Stimulated activated CD8-positive, alpha-beta memory T cell treated with anti-CD3 and anti-CD28 coated beads, Interleukin-4, amount 100 ng/mL, for 4 hours (primary cell): Measurements from ENCODE around the gene WSCD2.

Experiments used
- DNase-seq, 2 donors: peaks; one replicate each; pipeline ENCODE4 v3.0.0-alpha.2; 2020; ENCODE audit warnings: low read depth in 2 of 2, low spot score in 1 of 2

WSCD2 gene

DNA sequence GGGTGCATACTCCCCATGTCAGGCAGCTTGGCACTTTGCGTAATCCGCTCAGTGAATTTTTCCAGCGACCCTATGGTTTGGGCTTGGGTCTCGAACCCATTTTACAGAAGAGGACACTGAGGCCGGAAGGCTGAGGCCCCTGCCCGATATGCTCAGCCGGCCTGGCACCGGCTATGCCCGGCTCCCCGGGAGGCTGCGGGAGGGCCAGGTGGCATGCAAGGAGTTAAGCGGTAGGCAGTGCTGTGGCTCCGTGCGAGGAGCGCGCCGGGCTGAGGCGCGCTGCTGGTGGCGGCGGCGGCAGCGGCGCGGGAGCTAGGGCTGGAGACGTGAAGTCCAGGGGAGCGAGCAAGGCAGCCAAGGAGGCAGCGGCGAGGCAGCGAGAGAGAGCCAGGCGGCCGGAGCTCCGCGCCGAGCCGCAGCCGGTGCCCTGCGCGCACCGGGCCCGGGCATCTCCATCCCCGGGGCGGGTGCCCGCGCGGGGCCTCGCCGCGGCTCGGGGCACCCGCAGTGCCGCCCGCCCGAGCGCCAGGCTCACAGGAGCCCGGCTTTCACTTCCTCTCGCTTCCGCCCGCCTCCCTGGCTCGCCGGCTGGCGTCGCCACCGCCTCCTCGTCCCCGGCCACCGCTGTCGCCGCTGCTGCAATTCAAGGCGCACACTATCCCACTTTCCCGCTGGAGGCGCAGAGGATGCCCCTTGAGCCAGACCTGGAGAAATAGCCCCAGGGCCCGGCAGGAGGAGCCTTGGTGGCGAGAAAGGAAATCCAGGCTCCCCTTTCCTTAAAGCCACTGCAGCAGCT is at the start of gene WSCD2:
Gene WSCD2 (plus strand): TSS at position 272 of the 796 bp plus-strand sequence. CDS start 66,545 bp downstream, outside the sequence.
- no peak for DNase-seq

DNA sequence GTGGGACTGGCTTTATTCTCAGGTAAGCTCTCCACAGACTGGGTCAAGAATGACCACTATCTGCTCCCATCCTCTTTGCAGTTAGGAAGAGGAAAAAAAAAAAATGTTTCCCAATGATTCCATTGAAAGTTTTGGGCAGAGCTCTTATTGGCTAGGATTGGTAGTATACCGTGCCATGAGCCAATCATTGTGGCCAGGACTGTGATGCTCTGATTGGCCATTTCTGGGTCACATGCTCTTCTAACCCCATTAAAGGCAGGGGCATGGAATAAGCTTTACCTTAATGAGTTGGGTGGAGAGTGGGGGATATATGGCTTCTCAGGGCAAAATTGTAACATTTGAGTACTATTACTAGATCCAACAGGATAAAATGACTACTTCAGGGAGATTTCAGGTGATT is 49.4 kb upstream of the WSCD2 start:
- DNase-seq = no peak

DNA sequence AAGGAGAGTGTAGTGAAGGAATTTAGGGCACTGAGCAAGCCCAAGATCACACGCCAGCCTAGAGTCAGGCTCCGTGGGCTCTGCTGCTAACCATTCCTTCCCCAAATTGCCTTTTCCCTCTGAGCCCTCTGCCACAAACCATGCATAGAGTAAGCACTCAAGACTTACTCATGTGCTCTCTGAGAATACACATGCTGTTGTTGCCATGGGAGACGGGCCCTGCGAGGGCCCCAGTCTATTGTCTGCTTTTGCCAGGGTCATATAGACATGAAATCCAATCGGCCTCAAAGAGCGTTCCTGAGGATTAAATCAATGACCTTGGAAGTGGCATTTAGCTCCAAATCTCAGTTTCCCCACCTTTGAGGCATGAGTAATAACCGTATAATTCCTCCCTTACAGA is 48.7 kb upstream of the WSCD2 start:
- no peak for DNase-seq

DNA sequence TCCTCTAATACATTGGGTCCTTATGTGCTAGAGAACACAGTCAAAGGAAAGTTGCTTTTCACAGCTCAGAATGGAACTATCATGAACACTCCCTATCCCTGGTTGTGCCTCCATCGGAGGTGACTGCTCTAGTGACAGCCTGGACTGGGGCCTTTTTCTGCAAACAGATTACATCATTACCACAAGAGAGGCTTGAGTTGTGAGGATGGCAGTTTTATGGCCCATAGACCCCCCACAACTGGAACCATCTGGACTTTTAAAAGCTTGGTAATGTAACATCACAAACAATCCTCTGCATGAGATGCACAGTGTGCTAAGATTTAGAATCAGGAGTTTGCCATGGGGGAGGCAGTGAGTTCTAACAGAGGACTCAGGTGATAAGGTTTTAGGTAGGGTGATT is 46.6 kb upstream of the WSCD2 start:
- DNase-seq = no peak

DNA sequence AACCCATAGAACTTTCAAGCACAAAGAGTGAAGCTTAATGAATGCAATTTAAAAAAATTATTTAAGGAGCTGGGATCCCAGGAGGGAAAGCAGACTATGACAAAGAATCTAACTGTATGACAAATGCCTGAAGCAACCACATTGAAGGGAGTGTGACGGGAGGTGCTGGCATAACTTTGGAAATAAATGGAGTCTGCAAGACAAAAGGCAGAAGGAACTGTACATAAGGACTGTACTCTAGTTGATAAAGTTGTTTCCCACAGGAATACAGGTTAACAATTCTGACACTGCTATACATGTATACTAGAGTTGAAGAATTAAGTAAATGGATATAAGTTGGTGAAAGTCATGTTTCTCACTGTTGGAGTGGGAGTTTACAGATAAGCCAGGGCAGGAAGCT is 41.2 kb upstream of the WSCD2 start:
- no peak for DNase-seq

DNA sequence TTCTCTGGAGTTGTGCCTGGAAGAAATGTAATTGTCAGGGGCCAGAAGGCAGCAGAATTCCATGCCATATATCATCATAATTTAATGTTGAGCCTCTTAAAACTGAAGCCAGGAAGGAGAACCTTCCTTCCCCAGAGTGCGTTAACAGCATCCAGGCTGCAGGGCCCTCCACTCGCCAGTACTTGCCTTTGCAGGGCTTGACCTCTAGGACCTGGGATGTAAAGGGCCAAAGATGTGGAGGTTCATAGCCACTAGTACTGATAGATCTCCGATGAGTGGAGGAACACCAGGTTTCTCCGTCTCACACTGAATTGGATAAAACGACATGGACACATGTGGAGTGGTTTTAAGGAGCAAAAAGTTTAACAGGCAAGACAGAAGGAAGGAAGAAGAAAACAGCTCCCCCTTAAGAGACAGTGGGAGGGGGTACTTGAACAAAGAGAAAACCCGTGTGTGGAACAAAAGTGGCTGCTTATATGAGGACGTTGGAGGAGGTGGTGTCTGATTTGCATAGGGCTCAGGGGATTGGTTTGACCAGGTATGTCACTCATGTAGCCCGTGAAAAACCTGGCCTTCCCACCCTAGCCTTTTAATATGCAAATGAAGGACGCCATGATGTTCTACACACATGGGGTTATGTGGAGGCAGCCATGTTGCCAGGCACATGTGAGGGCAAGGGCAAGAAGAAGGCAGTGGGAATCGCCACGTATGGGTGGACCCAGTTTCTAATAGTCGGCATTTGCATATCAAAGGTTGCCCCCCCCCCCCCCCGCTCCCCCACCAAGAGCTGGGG is 38.8 kb upstream of the WSCD2 start:
- DNase-seq = no peak

DNA sequence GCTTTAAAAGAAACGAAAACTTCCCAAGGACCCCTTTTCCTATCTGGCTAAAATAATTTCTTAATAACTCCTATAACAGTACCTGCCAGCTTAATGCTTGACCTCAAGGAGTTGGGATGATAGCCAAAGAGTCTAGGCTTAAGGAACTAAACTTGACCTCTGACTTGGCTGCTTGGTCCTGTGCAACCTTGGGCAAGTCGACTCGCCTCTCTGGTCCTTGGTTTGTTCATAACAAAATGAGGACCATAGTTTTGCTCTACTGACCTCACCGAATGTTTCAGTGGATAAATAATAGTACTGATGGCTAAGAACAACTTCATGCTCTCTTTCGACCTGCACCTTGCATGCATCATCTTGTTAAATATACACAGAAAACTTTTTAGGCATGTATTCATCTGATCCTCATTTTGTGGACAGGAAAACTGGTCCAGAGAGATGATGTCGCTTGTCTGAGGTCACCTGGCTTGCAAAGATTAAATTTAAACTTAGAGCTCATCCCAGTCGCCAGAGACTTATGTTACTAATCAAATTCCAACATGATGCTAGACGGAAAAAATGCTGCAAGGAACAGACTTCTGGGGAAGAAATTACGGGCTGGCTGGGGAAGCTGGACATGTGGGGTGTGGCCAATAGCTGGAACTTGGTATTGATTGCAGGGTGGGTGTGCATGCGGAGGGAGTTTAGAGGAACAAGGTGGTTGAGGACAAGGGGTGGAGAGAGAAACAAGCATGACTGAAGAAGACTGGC is 38.0 kb upstream of the WSCD2 start:
- no peak for DNase-seq

DNA sequence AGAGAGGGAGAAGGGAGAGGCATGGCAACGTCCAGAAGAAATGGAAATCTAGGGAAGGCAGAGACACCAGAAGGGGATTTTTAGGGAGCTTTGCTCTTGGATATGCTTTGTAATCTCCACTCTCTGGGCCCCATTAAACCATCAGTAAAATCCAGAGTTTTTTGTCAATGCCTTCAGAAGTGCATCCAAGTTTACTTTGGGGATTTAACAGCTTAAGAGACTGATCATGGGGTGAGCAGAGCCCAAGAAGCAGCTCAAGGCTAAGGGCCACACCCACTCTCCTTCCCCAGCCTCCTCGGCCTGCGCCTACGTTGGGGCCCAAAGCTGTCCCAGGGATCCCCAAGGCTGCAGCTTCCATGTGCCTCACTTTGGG is 37.4 kb upstream of the WSCD2 start:
- no peak for DNase-seq

DNA sequence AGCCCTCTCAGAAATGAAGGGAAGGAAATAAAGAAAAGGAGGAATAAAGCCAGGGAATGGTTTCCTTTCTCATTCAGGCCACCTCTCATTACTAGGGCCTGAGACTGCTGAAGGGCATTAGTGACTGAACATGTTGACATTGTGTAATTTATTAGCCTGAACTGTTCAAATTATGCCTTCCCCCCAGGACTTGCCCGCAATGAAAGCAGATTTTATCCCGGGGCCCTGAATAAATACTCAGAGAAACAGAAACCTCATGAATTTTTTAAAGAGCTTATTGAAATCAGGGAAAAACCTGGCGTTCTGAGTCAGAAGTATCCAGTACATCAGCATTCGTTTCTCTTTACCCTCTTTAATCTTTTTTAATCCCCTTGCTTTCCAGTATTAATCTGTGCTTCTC is 35.9 kb upstream of the WSCD2 start:
- no peak for DNase-seq

DNA sequence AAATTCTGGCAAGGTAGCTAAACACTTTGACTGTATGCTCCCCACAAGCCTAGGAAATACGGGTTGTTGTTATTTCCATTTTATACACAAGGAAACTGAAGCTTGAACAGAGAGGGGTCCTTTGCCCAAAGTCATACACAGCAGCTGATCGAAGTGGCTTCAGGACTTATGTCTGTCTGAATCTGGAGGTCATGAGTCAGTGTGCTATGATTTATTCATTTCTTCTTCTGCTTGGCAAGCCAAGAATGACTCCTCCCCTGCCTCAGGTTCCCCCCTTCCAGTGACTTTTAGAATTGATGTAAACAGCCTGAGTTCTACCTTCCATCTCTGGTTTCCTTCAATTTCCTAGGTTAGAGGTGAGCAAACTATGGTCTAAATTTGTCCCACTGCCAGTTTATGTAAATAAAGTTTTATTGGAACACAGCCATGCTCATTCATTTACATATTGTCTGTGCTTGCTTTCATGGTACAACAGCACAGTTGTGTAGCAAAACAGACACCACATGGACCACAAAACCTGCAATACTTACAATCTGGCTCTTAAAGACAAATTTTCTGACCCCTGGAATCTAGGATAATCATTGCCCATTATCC is 34.9 kb upstream of the WSCD2 start:
- DNase-seq = no peak

DNA sequence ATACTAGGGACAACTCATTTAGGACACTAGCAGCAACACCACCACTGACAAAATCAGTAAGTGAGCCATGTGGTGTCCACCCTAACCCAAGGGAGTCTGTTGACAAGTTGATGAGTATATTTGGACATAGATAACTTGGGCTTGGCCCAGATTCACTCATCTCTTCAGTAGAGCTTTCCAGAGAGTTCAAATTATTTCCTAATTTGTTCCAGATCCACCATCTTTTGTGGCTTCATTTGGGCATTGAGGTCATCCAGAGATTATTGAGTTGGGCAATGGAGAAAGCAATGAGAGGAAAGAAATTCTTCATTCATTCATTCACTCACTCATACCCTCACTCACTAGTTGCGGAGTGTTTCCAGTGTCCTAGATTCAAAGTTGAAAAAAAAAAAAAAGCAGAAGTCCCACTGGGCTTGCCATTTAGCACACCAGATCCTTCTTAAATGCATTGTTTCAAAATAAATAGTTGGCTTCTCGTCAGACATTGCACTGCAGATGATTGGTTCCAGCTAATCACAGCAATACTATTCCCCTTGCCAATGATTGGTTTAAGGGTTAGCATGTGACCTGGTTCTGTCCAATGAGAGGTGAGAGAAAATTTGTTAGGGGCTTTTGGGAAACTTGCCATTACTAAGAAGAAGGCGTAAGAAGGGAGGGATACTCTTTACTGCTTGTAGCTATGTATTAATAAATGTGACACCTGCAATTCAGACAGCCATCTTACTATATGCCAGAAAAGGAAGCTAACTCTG is 31.8 kb upstream of the WSCD2 start:
- DNase-seq = no peak

DNA sequence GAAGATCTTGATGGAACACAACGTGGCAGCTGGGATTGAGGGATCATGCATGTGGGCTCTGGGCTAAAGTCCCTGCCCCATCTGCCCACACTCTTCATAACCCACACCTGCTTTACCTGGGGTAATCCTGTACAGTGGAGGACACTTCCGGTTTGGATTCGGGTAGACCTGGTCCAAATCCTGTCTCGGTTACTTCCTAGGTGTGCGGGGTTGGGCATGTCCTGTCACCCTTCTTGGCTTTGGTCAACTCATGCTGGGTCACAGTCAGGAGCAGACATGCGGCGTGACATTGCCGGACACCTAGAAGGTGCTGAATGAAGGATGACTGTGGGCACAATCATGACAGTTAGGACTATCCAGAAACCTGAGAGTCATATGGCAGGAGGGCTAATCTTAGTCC is 30.7 kb upstream of the WSCD2 start:
- no peak for DNase-seq

DNA sequence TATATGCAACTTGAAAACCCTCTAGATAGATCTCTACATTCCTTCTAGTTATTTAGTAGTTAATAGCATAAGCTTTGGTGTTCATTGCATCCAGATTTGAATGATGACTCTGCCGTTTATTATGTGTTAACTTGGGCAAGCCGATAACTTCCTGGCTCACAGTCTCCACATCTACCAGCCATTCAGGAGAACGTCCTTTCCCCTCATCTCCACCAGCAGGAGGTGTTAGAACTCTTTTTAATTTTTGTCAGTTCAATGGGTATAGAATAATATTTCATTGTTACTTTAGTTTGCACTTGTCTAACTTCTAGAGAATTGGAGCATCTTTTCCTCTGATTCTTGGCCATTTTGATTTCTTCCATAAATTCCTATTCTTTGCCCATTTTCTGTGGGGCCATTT is 30.0 kb upstream of the WSCD2 start:
- no peak for DNase-seq

DNA sequence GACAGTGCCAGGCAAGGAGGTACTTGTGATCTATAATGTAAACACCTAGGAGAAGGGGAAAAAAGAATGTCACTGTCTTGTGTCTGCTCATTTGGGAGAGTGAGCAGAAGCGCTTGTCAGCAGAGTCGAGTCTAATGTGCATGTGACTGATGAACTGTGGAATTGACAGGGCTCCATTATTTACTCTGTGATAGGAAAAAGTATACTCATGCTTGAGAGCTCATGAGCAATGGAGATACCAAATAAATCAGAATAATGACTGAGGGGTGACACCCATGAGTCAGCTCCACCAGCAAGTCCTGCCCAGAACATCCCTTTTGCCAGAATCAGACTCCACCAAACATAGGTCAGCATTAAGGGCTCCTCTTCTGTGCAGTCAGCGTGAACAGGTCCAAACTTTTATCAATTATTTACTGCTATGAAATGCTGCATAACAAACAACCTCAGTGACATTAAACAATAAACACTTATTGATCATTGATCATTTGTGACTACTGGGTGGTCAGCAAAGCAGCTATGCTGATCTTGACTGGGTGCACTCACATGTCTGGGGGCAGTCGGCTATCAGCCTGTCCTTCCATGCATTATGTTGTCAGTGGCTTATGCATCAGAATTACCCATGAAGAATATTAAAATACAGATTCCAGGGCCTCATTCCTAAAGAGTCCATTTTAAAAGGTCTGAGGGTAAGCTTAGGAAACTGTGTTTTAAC is 29.2 kb upstream of the WSCD2 start:
- no peak for DNase-seq

DNA sequence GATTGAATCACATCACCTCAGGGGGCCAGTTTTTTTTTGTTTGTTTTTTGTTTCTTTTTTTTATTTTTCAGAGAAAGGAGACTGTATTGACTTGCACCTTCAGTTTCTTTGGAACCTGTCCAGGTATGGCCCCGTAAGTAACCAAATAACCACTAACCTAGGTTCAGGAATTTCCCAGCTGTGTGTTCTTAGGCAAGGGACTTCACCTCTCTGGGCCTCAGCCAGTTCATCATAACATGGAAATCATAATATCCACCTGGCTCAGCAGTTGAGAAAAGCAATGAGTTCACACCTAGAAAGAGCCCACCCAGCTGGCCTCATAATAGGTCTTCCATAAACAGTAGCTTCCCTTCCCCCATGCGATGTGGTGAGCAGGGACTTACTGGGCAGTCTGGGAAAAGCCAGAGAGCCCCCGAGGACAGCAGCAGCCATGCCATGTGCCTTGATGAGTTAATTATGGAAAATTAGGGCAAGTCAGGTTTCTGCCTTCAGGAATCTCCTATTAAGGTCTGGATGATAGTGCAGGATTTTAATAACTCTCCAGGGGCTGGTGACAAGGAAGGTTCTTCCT is 27.4 kb upstream of the WSCD2 start:
- DNase-seq = no peak

DNA sequence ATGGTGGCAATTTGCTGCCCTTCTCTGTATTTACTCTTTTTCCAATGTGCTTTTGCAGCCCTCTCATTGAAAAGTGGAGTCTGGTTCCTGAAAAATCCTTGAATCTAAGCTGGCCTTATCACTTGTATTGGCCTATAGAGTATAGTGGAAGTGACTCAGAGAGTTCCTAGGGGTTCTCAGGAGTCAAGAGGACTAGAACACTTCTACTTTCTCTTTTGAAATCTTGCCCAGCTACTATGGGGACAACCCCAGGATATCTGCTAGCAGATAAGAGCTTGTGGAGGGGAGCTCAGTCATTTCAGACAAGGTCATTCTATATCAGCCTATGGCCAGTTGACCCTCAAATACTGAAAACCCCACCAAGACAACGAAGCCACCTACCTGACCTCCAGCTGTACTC is 26.7 kb upstream of the WSCD2 start:
- DNase-seq = no peak

DNA sequence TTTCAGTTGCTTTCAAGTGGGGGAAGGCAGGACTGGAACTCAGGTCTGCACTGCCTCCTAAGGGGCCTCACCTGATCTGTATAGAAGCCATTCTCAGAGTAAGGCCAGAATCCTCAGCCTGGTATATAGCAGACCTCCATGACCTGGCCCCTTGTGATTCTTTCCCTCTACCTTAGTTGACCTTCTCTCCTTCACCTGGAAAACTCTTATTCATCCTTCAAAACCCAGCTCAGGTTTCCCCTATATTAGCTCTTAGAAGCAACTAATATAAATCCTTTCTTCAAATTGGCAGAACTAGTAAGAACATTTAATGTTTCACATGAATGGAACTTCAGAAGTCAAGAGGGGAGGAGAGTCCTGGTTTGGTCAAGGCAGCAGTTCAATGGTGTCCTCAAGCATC is 26.0 kb upstream of the WSCD2 start:
- DNase-seq = no peak

DNA sequence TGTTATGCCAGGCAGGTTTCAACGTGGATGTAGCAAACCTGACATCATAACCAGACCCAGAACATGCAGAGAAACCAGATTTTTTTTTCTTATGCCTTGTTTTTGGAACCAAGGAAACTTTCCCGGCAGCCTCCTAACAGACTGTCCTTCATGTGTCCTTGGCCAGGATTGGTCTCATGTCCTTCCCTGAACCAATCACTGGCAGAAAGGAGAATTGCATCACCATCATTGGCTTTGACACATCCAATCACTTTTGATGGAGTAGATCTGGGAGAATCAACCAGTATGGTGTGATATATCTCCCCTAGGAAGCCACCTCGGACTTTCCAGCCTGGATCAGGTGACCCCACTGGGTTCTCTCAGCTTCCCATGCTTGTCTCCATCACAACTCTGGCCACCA is 25.6 kb upstream of the WSCD2 start:
- no peak for DNase-seq

DNA sequence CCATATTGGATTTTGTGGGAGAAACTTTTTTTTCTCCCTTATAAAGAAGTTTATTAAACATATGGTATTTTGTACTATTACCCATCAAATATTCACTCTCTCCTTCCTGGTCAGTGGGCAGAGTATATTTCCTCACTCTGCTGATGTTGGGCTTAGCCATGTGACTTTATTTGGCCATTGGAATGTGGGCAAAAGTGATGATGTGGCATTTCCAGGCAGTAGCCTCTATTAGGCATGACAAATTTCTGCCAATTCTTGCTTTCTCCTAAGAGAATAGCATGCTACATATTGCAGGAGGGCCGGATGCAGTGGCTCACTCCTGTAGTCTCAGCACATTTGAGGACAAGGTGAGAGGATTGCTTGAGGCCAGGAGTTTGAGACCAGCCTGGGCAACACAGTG is 24.4 kb upstream of the WSCD2 start:
- no peak for DNase-seq

DNA sequence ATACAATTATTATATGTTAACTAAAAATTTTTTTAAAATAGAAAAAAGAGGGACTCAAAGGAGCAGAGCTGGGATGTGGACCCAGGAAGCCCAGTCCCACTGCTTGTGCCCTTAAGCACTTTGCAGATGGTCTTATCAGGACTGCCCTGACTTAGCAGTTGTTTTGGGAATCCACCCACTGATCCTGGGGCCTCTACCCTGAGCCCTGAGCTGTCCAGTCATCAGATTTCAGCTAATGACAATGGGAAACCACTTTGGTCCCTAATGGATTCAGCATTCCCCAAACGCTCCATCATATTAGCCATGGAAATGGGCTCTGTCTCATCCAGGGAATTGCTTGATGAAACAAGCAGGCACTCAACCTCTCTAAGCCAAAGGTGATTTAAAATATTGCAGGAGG is 22.5 kb upstream of the WSCD2 start:
- DNase-seq = no peak
